Keratinocyte (primary cell): Measurements from ENCODE around the gene TMEM87A. TPM values are rescaled to one million over a fixed set of nuclear protein-coding genes. Genes with fewer than 3 reads are reported as not detected.

Experiments used
- DNase-seq: peaks from one replicate; pipeline ENCODE4 v3.0.0-alpha.2; 2011; ENCODE audit warnings: low read depth, missing footprints, low spot score
- FAIRE-seq: peaks from 2 replicates; lab custom pipeline; 2011; peaks lifted over from hg19 to GRCh38; lab: Jason Lieb, UNC
- H2AFZ ChIP-seq: 2 replicates; pipeline ENCODE4 v1.6.0; 2012; ENCODE audit warnings: low read length, control low read depth, inconsistent platforms; ENCODE audit not compliant: control insufficient read depth
- H3K27ac ChIP-seq: 2 replicates; pipeline ENCODE4 v1.5.1; 2011; ENCODE audit warnings: low read length; ENCODE audit not compliant: control insufficient read depth, insufficient read depth
- H3K27me3 ChIP-seq: 3 replicates; pipeline ENCODE4 v1.6.0; 2011; ENCODE audit warnings: low read length; ENCODE audit not compliant: control insufficient read depth, insufficient read depth; ENCODE audit errors: extremely low read depth
- H3K36me3 ChIP-seq, 2 experiments: 2 replicates in 1 of 2; 3 replicates in 1 of 2; pipeline ENCODE4 v1.5.1; 2011; ENCODE audit warnings: low read length in 2 of 2, mild to moderate bottlenecking in 1 of 2; ENCODE audit not compliant: control insufficient read depth in 2 of 2, insufficient read depth in 2 of 2; ENCODE audit errors: extremely low read depth in 1 of 2
- H3K4me1 ChIP-seq: 3 replicates; pipeline ENCODE4 v1.5.1; 2011; ENCODE audit warnings: low read length; ENCODE audit not compliant: control insufficient read depth, insufficient read depth; ENCODE audit errors: extremely low read depth
- H3K4me2 ChIP-seq: 3 replicates; pipeline ENCODE4 v1.6.0; 2011; ENCODE audit warnings: low read depth, low read length; ENCODE audit not compliant: control insufficient read depth, insufficient read depth; ENCODE audit errors: extremely low read depth
- H3K4me3 ChIP-seq, 3 experiments: fragments of 200-600 bp in 1 of 3; sonication (generic) in 1 of 3; 2 replicates in 2 of 3; 3 replicates in 1 of 3; pipeline ENCODE4 v1.5.1; 2011 to 2016; ENCODE audit warnings: low read length in 3 of 3, mild to moderate bottlenecking in 3 of 3, control low read depth in 2 of 3, inconsistent platforms in 1 of 3, low read depth in 1 of 3, mixed read lengths in 1 of 3, mixed run types in 1 of 3, moderate library complexity in 1 of 3; ENCODE audit not compliant: control insufficient read depth in 2 of 3, insufficient read depth in 2 of 3; ENCODE audit errors: extremely low read depth in 1 of 3
- H3K79me2 ChIP-seq: 2 replicates; pipeline ENCODE4 v1.6.0; 2012; ENCODE audit warnings: low read length; ENCODE audit not compliant: control insufficient read depth, insufficient read depth
- H3K9ac ChIP-seq: 3 replicates; pipeline ENCODE4 v1.6.0; 2011; ENCODE audit warnings: low read length; ENCODE audit not compliant: control insufficient read depth, insufficient read depth; ENCODE audit errors: extremely low read depth
- H3K9me1 ChIP-seq: 3 replicates; pipeline ENCODE4 v1.6.0; 2011; ENCODE audit warnings: low read length; ENCODE audit not compliant: control insufficient read depth, insufficient read depth; ENCODE audit errors: extremely low read depth
- H3K9me3 ChIP-seq: 2 replicates; pipeline ENCODE4 v1.5.1; 2012; ENCODE audit warnings: low read depth, low read length; ENCODE audit not compliant: control insufficient read depth
- H4K20me1 ChIP-seq: 3 replicates; pipeline ENCODE4 v1.6.0; 2011; ENCODE audit warnings: low read length; ENCODE audit not compliant: control insufficient read depth, insufficient read depth; ENCODE audit errors: extremely low read depth
- CTCF ChIP-seq, 3 experiments: IDR thresholded peaks in 1 of 3; conservative IDR thresholded peaks in 1 of 3; optimal IDR thresholded peaks in 1 of 3; 2 replicates in 2 of 3; 3 replicates in 1 of 3; pipeline versions ENCODE3 to v1.5.1; 2011; ENCODE audit warnings: low read length in 3 of 3, mild to moderate bottlenecking in 3 of 3, moderate library complexity in 2 of 3, control low read depth in 1 of 3, inconsistent platforms in 1 of 3; ENCODE audit not compliant: insufficient read depth in 2 of 3; ENCODE audit errors: extremely low read depth in 1 of 3
- EZH2 ChIP-seq: IDR thresholded peaks from one replicate; pipeline ENCODE4 v1.6.1; 2012; ENCODE audit warnings: inconsistent platforms, mild to moderate bottlenecking, low read length, moderate library complexity
- dilution Hi-C: fragments of 300-500 bp; cut with MboI; formaldehyde crosslinking; loops from one replicate; pipeline ENCODE4 v1.7.0; 2020; ENCODE audit warnings: low sequenced_read_pairs; ENCODE audit not compliant: extremely low pct_ligation_motif_present
- polyA plus RNA-seq, 5 experiments: library from polyadenylated mRNA; depleted of rRNA in 3 of 5; stranded (reverse) in 3 of 5; stranded (forward) in 1 of 5; unstranded in 1 of 5; fragments of >200 nt; gene quantifications; 1 replicate in 1 of 5; 2 replicates in 3 of 5; 3 replicates in 1 of 5; pipeline versions ENCODE4 v1.2.1 to v1.2.3, GENCODE V29; 2011 to 2012; ENCODE audit warnings: missing spikeins in 2 of 5, low read depth in 1 of 5, low replicate concordance in 1 of 5

The TMEM87A gene
- polyA plus RNA-seq, 1 donor (not counting 4 experiments of a cell fraction or from before 2014, with no cell fraction given): 43.7 TPM

- Histone ChIP-seq H3K27ac (no peak overlapping the region), H3K4me3 (no peak overlapping the region), H3K9me3 (no peaks in the 10 kb centered on the region), H3K9me1 (peaks cover 2% of the 10 kb centered on the region), H3K36me3 (peaks cover 9 to 10% of the 10 kb centered on the region in 2 experiments), H2AFZ (no peak overlapping the region), H3K4me1 (no peaks in the 10 kb centered on the region), H3K27me3 (no peaks in the 10 kb centered on the region), H3K9ac (no peak overlapping the region), H3K4me2 (no peak overlapping the region), H4K20me1 (no peaks in the 10 kb centered on the region), H3K79me2 (no peaks in the 10 kb centered on the region)
- no peak for TF ChIP-seq EZH2
- TF ChIP-seq CTCF (optimal IDR thresholded peaks at IDR 0.05 in 1 of 3, IDR thresholded peaks at IDR 0.05 in 1 of 3, conservative IDR thresholded peaks at IDR 0.05 in 1 of 3; ENCODE audit: extremely low read depth in 1 of 3, insufficient read depth in 2 of 3, low read length in 3 of 3): no peak
- no peak for FAIRE-seq
- DNase-seq: no peak
- dilution Hi-C loops: no loop called here
Observed at GRCh38 chr15:42286445-42287029, 13.3 kb upstream of the TMEM87A start.

- Histone ChIP-seq H3K9ac (no peak overlapping the region), H3K4me1 (no peaks in the 10 kb centered on the region), H3K4me2 (no peak overlapping the region), H3K27ac (no peak overlapping the region), H3K9me1 (peaks cover 2% of the 10 kb centered on the region), H3K36me3 (peaks cover 14 to 16% of the 10 kb centered on the region in 2 experiments), H3K79me2 (no peaks in the 10 kb centered on the region), H2AFZ (no peak overlapping the region), H3K27me3 (no peaks in the 10 kb centered on the region), H3K9me3 (no peaks in the 10 kb centered on the region), H3K4me3 (no peak overlapping the region), H4K20me1 (no peaks in the 10 kb centered on the region)
- FAIRE-seq (no peak), DNase-seq (no peak)
- no peak for TF ChIP-seq EZH2
- TF ChIP-seq CTCF (optimal IDR thresholded peaks at IDR 0.05 in 1 of 3, IDR thresholded peaks at IDR 0.05 in 1 of 3, conservative IDR thresholded peaks at IDR 0.05 in 1 of 3; ENCODE audit: extremely low read depth in 1 of 3, insufficient read depth in 2 of 3, low read length in 3 of 3): no peak
- dilution Hi-C loops: no loop called here
Observed at GRCh38 chr15:42285034-42285433, 11.8 kb upstream of the TMEM87A start.
